H1 (cell line): ENCODE data around the gene ASIC5.

ENCODE experiments used
- CTCF ChIP-seq, 3 experiments: IDR thresholded peaks; 1 replicate in 2 of 3; 2 replicates in 1 of 3; pipeline versions ENCODE4 v1.5.1 to v1.6.1; 2011; ENCODE audit warnings: low read length in 3 of 3, mild to moderate bottlenecking in 3 of 3, inconsistent platforms in 2 of 3, low read depth in 1 of 3, moderate library complexity in 1 of 3; ENCODE audit not compliant: insufficient read depth in 1 of 3; ENCODE audit errors: control extremely low read depth in 1 of 3
- SIN3A ChIP-seq, 2 experiments: IDR thresholded peaks in 1 of 2; conservative IDR thresholded peaks in 1 of 2; 2 replicates each; pipeline ENCODE4 v1.6.1; 2011 to 2012; ENCODE audit warnings: low read length in 2 of 2, improper control_type of control experiment in 1 of 2, low read depth in 1 of 2, mild to moderate bottlenecking in 1 of 2
- YY1 ChIP-seq: IDR thresholded peaks from 2 replicates; pipeline ENCODE4 v1.6.1; 2011; ENCODE audit warnings: low read depth, mild to moderate bottlenecking, low read length

GRCh38 chr4:155878611-155879010, 12.5 kb upstream of the ASIC5 start:
- TF ChIP-seq SIN3A (conservative IDR thresholded peaks at IDR 0.05 in 1 of 2, IDR thresholded peaks at IDR 0.05 in 1 of 2; ENCODE audit: low read depth in 1 of 2, low read length in 2 of 2) (no peak), CTCF (IDR thresholded peaks at IDR 0.05; ENCODE audit: control extremely low read depth in 1 of 3, insufficient read depth in 1 of 3, low read depth in 1 of 3, low read length in 3 of 3) (no peak), YY1 (no peak)
